Liver (tissue), 3 donors: ENCODE results near the gene SNX10.

Source experiments
- HNF4G ChIP-seq: IDR thresholded peaks from 2 replicates; pipeline ENCODE4 v1.6.1; 2016; ENCODE audit warnings: antibody characterized with exemption
- TF ChIP-seq, protein P1 (sequence below): fragments of 150-350 bp; IDR thresholded peaks from 2 replicates; pipeline ENCODE4 v1.5.1; 2017; ENCODE audit warnings: improper control_type of control experiment, low read depth, low read length; ENCODE audit not compliant: missing input control
- donor health status: healthy.
- donor health status: healthy.

DNA sequence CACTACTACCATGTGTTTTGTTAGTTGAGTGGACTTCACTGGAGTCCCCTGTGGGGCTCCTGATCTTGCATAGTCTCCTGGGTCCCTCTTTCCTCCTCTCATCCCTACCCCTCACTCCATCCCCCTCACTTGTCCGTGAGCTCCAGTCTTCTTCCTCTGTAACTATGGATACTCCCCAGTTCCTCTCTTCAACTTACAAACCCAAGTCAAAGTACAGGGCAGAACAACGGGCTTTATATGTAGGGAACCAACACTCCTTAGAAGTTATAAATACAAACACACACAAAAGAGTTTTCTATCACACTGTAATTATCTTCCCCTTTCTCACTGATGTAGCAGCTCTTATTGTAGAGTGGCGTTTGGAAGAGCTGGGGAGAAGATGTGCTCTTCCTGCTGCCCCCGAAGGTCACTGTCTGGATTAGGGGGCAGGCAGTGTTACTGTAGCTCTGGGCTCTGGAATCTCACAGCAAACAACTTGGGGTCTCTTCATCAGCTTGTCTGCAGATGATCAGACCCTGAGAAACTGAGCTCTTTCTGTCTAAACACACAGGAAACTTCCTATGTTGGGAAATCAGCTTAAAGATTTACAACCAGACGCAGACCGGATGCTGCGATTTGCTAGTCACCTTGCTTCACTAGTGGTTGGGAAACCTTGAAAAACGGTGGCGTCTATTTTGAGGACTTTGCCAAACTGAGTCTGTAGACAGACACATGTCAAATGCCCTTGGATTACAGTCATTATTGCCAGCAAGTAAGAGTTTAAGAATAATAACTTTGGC, 13.6 kb downstream of the SNX10 start:
- TF ChIP-seq, protein P1, sequence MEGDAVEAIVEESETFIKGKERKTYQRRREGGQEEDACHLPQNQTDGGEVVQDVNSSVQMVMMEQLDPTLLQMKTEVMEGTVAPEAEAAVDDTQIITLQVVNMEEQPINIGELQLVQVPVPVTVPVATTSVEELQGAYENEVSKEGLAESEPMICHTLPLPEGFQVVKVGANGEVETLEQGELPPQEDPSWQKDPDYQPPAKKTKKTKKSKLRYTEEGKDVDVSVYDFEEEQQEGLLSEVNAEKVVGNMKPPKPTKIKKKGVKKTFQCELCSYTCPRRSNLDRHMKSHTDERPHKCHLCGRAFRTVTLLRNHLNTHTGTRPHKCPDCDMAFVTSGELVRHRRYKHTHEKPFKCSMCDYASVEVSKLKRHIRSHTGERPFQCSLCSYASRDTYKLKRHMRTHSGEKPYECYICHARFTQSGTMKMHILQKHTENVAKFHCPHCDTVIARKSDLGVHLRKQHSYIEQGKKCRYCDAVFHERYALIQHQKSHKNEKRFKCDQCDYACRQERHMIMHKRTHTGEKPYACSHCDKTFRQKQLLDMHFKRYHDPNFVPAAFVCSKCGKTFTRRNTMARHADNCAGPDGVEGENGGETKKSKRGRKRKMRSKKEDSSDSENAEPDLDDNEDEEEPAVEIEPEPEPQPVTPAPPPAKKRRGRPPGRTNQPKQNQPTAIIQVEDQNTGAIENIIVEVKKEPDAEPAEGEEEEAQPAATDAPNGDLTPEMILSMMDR = no peak
- no peak for TF ChIP-seq HNF4G
